IMR-90 (cell line): ENCODE results near the gene PCYOX1L. TPM values are rescaled to one million over a fixed set of nuclear protein-coding genes. Genes with fewer than 3 reads are reported as not detected.

Experiments used
- ATAC-seq: fragments of 200-7000 bp; cut with Tn5 transposase; 2 replicates; pipeline ENCODE4 v1.9.1; 2020; ENCODE audit warnings: low read depth, mild to moderate bottlenecking, moderate library complexity
- BruUV-seq: library from RNA; stranded (reverse); fragments of 400-500 nt; replicated peaks from 2 replicates; lab custom pipeline; 2021; lab: Mats Ljungman, UMichigan
- CTCF ChIA-PET: fragments of 300-600 bp; formaldehyde crosslinking; extraction: SDS; loops from one replicate; lab custom pipeline; 2021; ENCODE audit warnings: antibody characterized with exemption; lab: Yijun Ruan, JAX
- POLR2A ChIA-PET: fragments of 300-600 bp; sonication (Branson Sonifier 250); formaldehyde crosslinking; loops from one replicate; lab custom pipeline; 2022; ENCODE audit warnings: antibody characterized with exemption; ENCODE audit not compliant: unreplicated experiment; lab: Charles Lee
- DNase-seq: peaks from one replicate; pipeline ENCODE4 v3.0.0; 2013
- H2AFZ ChIP-seq: replicated peaks from 2 replicates; pipeline ENCODE3; 2013; ENCODE audit warnings: low read length, mild to moderate bottlenecking; ENCODE audit not compliant: poor library complexity
- H2AK5ac ChIP-seq: 2 replicates; pipeline ENCODE4 v1.6.1; 2013; ENCODE audit warnings: low read depth, low read length, inconsistent platforms
- H2AK9ac ChIP-seq: replicated peaks from 2 replicates; pipeline ENCODE3; 2013; ENCODE audit warnings: mild to moderate bottlenecking, low read depth, low read length, moderate library complexity; ENCODE audit not compliant: poor library complexity
- H2BK120ac ChIP-seq: 2 replicates; pipeline ENCODE4 v1.6.1; 2013; ENCODE audit warnings: low read depth, low read length, inconsistent platforms
- H2BK15ac ChIP-seq: 3 replicates; pipeline ENCODE4 v1.6.1; 2013; ENCODE audit warnings: low read depth, low read length, inconsistent platforms
- H2BK20ac ChIP-seq: 2 replicates; pipeline ENCODE4 v1.6.1; 2013; ENCODE audit warnings: low read depth, mild to moderate bottlenecking, inconsistent platforms, low read length, moderate library complexity
- H2BK5ac ChIP-seq: 2 replicates; pipeline ENCODE4 v1.6.1; 2013; ENCODE audit warnings: mild to moderate bottlenecking, low read depth, low read length, inconsistent platforms; ENCODE audit not compliant: poor library complexity, severe bottlenecking
- H3K14ac ChIP-seq: replicated peaks from 2 replicates; pipeline ENCODE4 v1.6.1; 2013; ENCODE audit warnings: low read depth, low read length, inconsistent platforms
- H3K18ac ChIP-seq: 2 replicates; pipeline ENCODE4 v1.6.1; 2013; ENCODE audit warnings: low read depth, low read length, control low read depth
- H3K23ac ChIP-seq: 2 replicates; pipeline ENCODE4 v1.6.1; 2013; ENCODE audit warnings: low read depth, low read length, inconsistent platforms
- H3K27ac ChIP-seq: 2 replicates; pipeline ENCODE4 v1.5.1; 2013; ENCODE audit warnings: mild to moderate bottlenecking, control low read depth, low read length; ENCODE audit not compliant: insufficient read depth
- H3K27me3 ChIP-seq: 2 replicates; pipeline ENCODE4 v1.6.1; 2013; ENCODE audit warnings: low read length; ENCODE audit not compliant: control insufficient read depth, insufficient read depth
- H3K36me3 ChIP-seq: 2 replicates; pipeline ENCODE4 v1.6.1; 2013; ENCODE audit warnings: low read length, mixed read lengths; ENCODE audit not compliant: control insufficient read depth, insufficient read depth
- H3K4ac ChIP-seq: 2 replicates; pipeline ENCODE4 v1.6.1; 2013; ENCODE audit warnings: low read depth, low read length, inconsistent platforms
- H3K4me1 ChIP-seq: 2 replicates; pipeline ENCODE4 v1.6.1; 2013; ENCODE audit warnings: low read length, mixed read lengths; ENCODE audit not compliant: control insufficient read depth, insufficient read depth
- H3K4me2 ChIP-seq: 2 replicates; pipeline ENCODE4 v1.6.1; 2013; ENCODE audit warnings: low read depth, mild to moderate bottlenecking, control low read depth, low read length, moderate library complexity
- H3K4me3 ChIP-seq: 2 replicates; pipeline ENCODE4 v1.5.1; 2013; ENCODE audit warnings: low read depth, mild to moderate bottlenecking, control low read depth, low read length, moderate library complexity; ENCODE audit not compliant: insufficient read depth
- H3K56ac ChIP-seq: 2 replicates; pipeline ENCODE4 v1.6.1; 2013; ENCODE audit warnings: low read length, inconsistent platforms; ENCODE audit not compliant: insufficient read depth; ENCODE audit errors: extremely low read depth
- H3K79me1 ChIP-seq, 2 experiments: 2 replicates each; pipeline ENCODE4 v1.6.1; 2013; ENCODE audit warnings: low read length in 2 of 2, inconsistent platforms in 1 of 2, low read depth in 1 of 2
- H3K9ac ChIP-seq: 2 replicates; pipeline ENCODE4 v1.6.1; 2013; ENCODE audit warnings: low read depth, low read length, control low read depth
- H3K9me1 ChIP-seq: 2 replicates; pipeline ENCODE4 v1.6.1; 2013; ENCODE audit warnings: low read length, inconsistent platforms; ENCODE audit not compliant: insufficient read depth
- H3K9me3 ChIP-seq: 2 replicates; pipeline ENCODE4 v1.6.1; 2013; ENCODE audit warnings: low read length; ENCODE audit not compliant: control insufficient read depth, insufficient read depth
- H4K20me1 ChIP-seq: 2 replicates; pipeline ENCODE4 v1.6.1; 2013; ENCODE audit warnings: low read length, inconsistent platforms; ENCODE audit not compliant: insufficient read depth
- H4K5ac ChIP-seq: 2 replicates; pipeline ENCODE4 v1.6.1; 2013; ENCODE audit warnings: mild to moderate bottlenecking, low read depth, low read length, control low read depth
- H4K8ac ChIP-seq, 2 experiments: 2 replicates each; pipeline ENCODE4 v1.6.1; 2013; ENCODE audit warnings: low read depth in 2 of 2, low read length in 2 of 2, control low read depth in 1 of 2, inconsistent platforms in 1 of 2
- H4K91ac ChIP-seq: 2 replicates; pipeline ENCODE4 v1.6.1; 2013; ENCODE audit warnings: low read depth, low read length, inconsistent platforms; ENCODE audit not compliant: insufficient read depth
- CEBPB ChIP-seq: IDR thresholded peaks from 2 replicates; pipeline ENCODE4 v1.6.1; 2012; ENCODE audit warnings: low read depth, low read length, improper control_type of control experiment
- FOS ChIP-seq: fragments of 150-350 bp; IDR thresholded peaks from 2 replicates; pipeline ENCODE4 v1.6.1; 2016; ENCODE audit warnings: low read depth, low read length
- MAZ ChIP-seq: IDR thresholded peaks from 2 replicates; pipeline ENCODE4 v1.6.1; 2012; ENCODE audit warnings: low read depth, mild to moderate bottlenecking, low read length, improper control_type of control experiment, moderate library complexity, borderline replicate concordance
- WGBS, 2 experiments: methylation state at CpG; one replicate each; pipeline versions ENCODE4 v1.1.5 to v1.1.7; 2013; ENCODE audit warnings: missing lambda C conversion rate in 2 of 2; ENCODE audit not compliant: insufficient read length in 1 of 2; ENCODE audit errors: extremely low coverage in 2 of 2; 5-methylcytosine and 5-hydroxymethylcytosine counted together
- dilution Hi-C: fragments of 300-500 bp; cut with HindIII; formaldehyde crosslinking; loops from one replicate; pipeline ENCODE4 v1.14.3; 2018; ENCODE audit warnings: low sequenced_read_pairs; ENCODE audit not compliant: unreplicated experiment
- in situ Hi-C: fragments of 300-500 bp; cut with MboI; formaldehyde crosslinking; loops from 3 replicates; pipeline ENCODE4 v1.14.3; 2019; ENCODE audit warnings: low sequenced_read_pairs, inconsistent platforms, mixed read lengths
- intact Hi-C: fragments of 100-400 bp; cut with micrococcal nuclease; formaldehyde crosslinking; loops from 2 replicates; pipeline ENCODE4 v1.10.0; 2022
- polyA plus RNA-seq, 3 experiments: library from polyadenylated mRNA; depleted of rRNA; stranded (reverse); fragments of >200 nt; gene quantifications; 2 replicates each; pipeline ENCODE4 v1.2.3, GENCODE V29; 2012; ENCODE audit warnings: low replicate concordance in 1 of 3
- total RNA-seq: library from RNA; depleted of rRNA; stranded (reverse); fragments of >200 nt; gene quantifications from 2 replicates; pipeline ENCODE4 v1.2.3, GENCODE V29; 2012
- TF ChIP-seq, protein P1 (sequence below): fragments of 150-350 bp; IDR thresholded peaks from 2 replicates; pipeline ENCODE4 v1.6.1; 2017; ENCODE audit warnings: mild to moderate bottlenecking, antibody characterized with exemption, low read length, low read depth

The PCYOX1L gene
- total and polyA plus RNA-seq, 2 of the 4 experiments (the other 2 are of a cell fraction) = 7.0 to 14.3 TPM

- whole genome bisulfite sequencing, 2 experiments = 20% methylated on average over 1 of the region's 7 CpGs; no CpG with 5 or more reads in 1 of the 2 experiments
- Histone ChIP-seq H2BK15ac (peak overlapping the region; percentile 1; the same call in 1 of the 3 replicates), H2BK20ac (peak overlapping the region; percentile 75), H2AK5ac (peak overlapping the region; percentile 59), H3K4ac (peak overlapping the region; percentile 87), H2AK9ac (peak overlapping the region; percentile 86), H4K5ac (peak overlapping the region; percentile 26), H3K56ac (peak overlapping the region; percentile 57; the same call in 1 of the 2 replicates), H2BK120ac (peak overlapping the region; percentile 74), H3K9me1 (peaks cover 29% of the 10 kb centered on the region), H3K4me1 (peaks cover 66% of the 10 kb centered on the region), H3K36me3 (peaks cover 79% of the 10 kb centered on the region), H3K4me2 (peak overlapping the region; percentile 18), H4K20me1 (peaks cover 89% of the 10 kb centered on the region), H3K27ac (peak overlapping the region; percentile 88), H4K91ac (peak overlapping the region; percentile 59), H3K23ac (peak overlapping the region; percentile 64), H3K18ac (peak overlapping the region; percentile 26), H2AFZ (peak overlapping the region; percentile 29), H3K79me1 (peaks cover 7 to 77% of the 10 kb centered on the region in 2 experiments), H3K14ac (peak overlapping the region; percentile 73), H3K9ac (peak overlapping the region; percentile 25), H4K8ac (peak overlapping the region; percentile 21 to 69; a peak in 3 of 4 replicates), H3K9me3 (no peaks in the 10 kb centered on the region), H2BK5ac (peak overlapping the region; percentile 75), H3K27me3 (no peaks in the 10 kb centered on the region), H3K4me3 (no peak overlapping the region)
- ChIA-PET CTCF (interaction anchor here (0.5 to 0.7 kb wide), 3 partner anchors 9 to 1961 kb away, joined by 3 to 7 read pairs (median 6); no protein-coding TSS in a partner anchor), POLR2A (interaction anchor here (0.6 to 5.1 kb wide), 3 partner anchors 9 to 204 kb away, joined by 3 to 22 read pairs (median 5); no protein-coding TSS in a partner anchor)
- ATAC-seq = peak; percentile 7
- intact Hi-C loops (no loop called here), dilution Hi-C loops (no loop called here), in situ Hi-C loops (no loop called here)
- DNase-seq = peak; percentile 79
- no TSS peak for BruUV-seq
- TF ChIP-seq CEBPB (peak; percentile 51; the same call in 1 of the 2 replicates), FOS (0 out of 2 replicates have a peak, but pooled peaks have one; percentile 20), MAZ (no peak)
- TF ChIP-seq, protein P1, sequence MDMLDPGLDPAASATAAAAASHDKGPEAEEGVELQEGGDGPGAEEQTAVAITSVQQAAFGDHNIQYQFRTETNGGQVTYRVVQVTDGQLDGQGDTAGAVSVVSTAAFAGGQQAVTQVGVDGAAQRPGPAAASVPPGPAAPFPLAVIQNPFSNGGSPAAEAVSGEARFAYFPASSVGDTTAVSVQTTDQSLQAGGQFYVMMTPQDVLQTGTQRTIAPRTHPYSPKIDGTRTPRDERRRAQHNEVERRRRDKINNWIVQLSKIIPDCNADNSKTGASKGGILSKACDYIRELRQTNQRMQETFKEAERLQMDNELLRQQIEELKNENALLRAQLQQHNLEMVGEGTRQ = 0 out of 2 replicates have a peak, but pooled peaks have one; percentile 7
Measured at GRCh38 chr5:149414405-149415065, 56.7 kb downstream of the PCYOX1L start.
